H9 (cell line): ENCODE results near the gene SULF2. TPM values are rescaled to one million over a fixed set of nuclear protein-coding genes. Genes with fewer than 3 reads are reported as not detected.

Experiments used
- DNase-seq: peaks from one replicate; pipeline ENCODE4 v3.0.0-alpha.2; 2017
- H2AFZ ChIP-seq: one replicate; pipeline ENCODE4 v1.6.1; 2013; ENCODE audit warnings: mild to moderate bottlenecking, low read length, control low read depth, moderate library complexity
- H2AK5ac ChIP-seq: 2 replicates; pipeline ENCODE4 v1.6.1; 2013; ENCODE audit warnings: low read length, control low read depth, mixed read lengths; ENCODE audit not compliant: insufficient read length
- H2BK120ac ChIP-seq: one replicate; pipeline ENCODE4 v1.6.1; 2013; ENCODE audit warnings: low read depth, mild to moderate bottlenecking, low read length, control low read depth, inconsistent platforms; ENCODE audit not compliant: poor library complexity, severe bottlenecking
- H2BK12ac ChIP-seq: 2 replicates; pipeline ENCODE4 v1.6.1; 2013; ENCODE audit warnings: low read length, control low read depth, mixed read lengths, low read depth; ENCODE audit not compliant: insufficient read length
- H2BK15ac ChIP-seq: 2 replicates; pipeline ENCODE4 v1.6.1; 2013; ENCODE audit warnings: low read depth, low read length, control low read depth
- H2BK20ac ChIP-seq: one replicate; pipeline ENCODE4 v1.6.1; 2013; ENCODE audit warnings: low read depth, mild to moderate bottlenecking, low read length, control low read depth, inconsistent platforms; ENCODE audit not compliant: poor library complexity, severe bottlenecking
- H2BK5ac ChIP-seq: 2 replicates; pipeline ENCODE4 v1.6.1; 2013; ENCODE audit warnings: low read length, control low read depth, mixed read lengths; ENCODE audit not compliant: insufficient read length
- H3K14ac ChIP-seq: 2 replicates; pipeline ENCODE4 v1.6.1; 2013; ENCODE audit warnings: low read length, control low read depth; ENCODE audit not compliant: insufficient read depth
- H3K18ac ChIP-seq: 2 replicates; pipeline ENCODE4 v1.6.1; 2013; ENCODE audit warnings: low read depth, mild to moderate bottlenecking, mixed read lengths, low read length, control low read depth; ENCODE audit not compliant: insufficient read length
- H3K23ac ChIP-seq: 2 replicates; pipeline ENCODE4 v1.6.1; 2013; ENCODE audit warnings: low read length, control low read depth, mixed read lengths, low read depth; ENCODE audit not compliant: insufficient read length
- H3K23me2 ChIP-seq: 2 replicates; pipeline ENCODE4 v1.6.1; 2013; ENCODE audit warnings: low read depth, mild to moderate bottlenecking, mixed read lengths, low read length, control low read depth; ENCODE audit not compliant: insufficient read length, poor library complexity, severe bottlenecking
- H3K27ac ChIP-seq: 2 replicates; pipeline ENCODE4 v1.5.1; 2013; ENCODE audit warnings: low read length, control low read depth, mixed read lengths, low read depth; ENCODE audit not compliant: insufficient read length
- H3K27me3 ChIP-seq: 2 replicates; pipeline ENCODE4 v1.6.1; 2013; ENCODE audit warnings: low read length, control low read depth, inconsistent platforms; ENCODE audit not compliant: insufficient read depth
- H3K4ac ChIP-seq: 2 replicates; pipeline ENCODE4 v1.6.1; 2013; ENCODE audit warnings: low read depth, mild to moderate bottlenecking, control low read depth, inconsistent platforms, low read length, moderate library complexity
- H3K4me1 ChIP-seq: 2 replicates; pipeline ENCODE4 v1.6.1; 2013; ENCODE audit warnings: low read length, control low read depth, inconsistent platforms; ENCODE audit not compliant: insufficient read depth
- H3K4me2 ChIP-seq: 2 replicates; pipeline ENCODE4 v1.6.1; 2013; ENCODE audit warnings: low read length, control low read depth, mixed read lengths; ENCODE audit not compliant: insufficient read length, insufficient read depth
- H3K56ac ChIP-seq: 2 replicates; pipeline ENCODE4 v1.6.1; 2013; ENCODE audit warnings: low read depth, mild to moderate bottlenecking, mixed read lengths, low read length, control low read depth; ENCODE audit not compliant: insufficient read length
- H3K79me1 ChIP-seq: 2 replicates; pipeline ENCODE4 v1.6.1; 2013; ENCODE audit warnings: low read depth, mild to moderate bottlenecking, moderate library complexity, low read length, control low read depth, inconsistent platforms; ENCODE audit not compliant: insufficient read depth, poor library complexity, severe bottlenecking
- H3K79me2 ChIP-seq: 2 replicates; pipeline ENCODE4 v1.6.1; 2013; ENCODE audit warnings: low read length, control low read depth, inconsistent platforms; ENCODE audit not compliant: insufficient read depth
- H3K9ac ChIP-seq: 2 replicates; pipeline ENCODE4 v1.6.1; 2013; ENCODE audit warnings: low read length, control low read depth, mixed read lengths; ENCODE audit not compliant: insufficient read length; ENCODE audit errors: extremely low read depth
- H3K9me3 ChIP-seq: one replicate; pipeline ENCODE4 v1.6.1; 2013; ENCODE audit warnings: low read depth, low read length, inconsistent platforms; ENCODE audit not compliant: control insufficient read depth
- H3T11ph ChIP-seq: one replicate; pipeline ENCODE4 v1.6.1; 2013; ENCODE audit warnings: mild to moderate bottlenecking, low read length, control low read depth, inconsistent platforms
- H4K20me1 ChIP-seq: one replicate; pipeline ENCODE4 v1.6.1; 2013; ENCODE audit not compliant: control insufficient read depth, insufficient read length, insufficient read depth
- H4K5ac ChIP-seq: 2 replicates; pipeline ENCODE4 v1.6.1; 2013; ENCODE audit warnings: low read depth, mild to moderate bottlenecking, mixed read lengths, low read length, control low read depth; ENCODE audit not compliant: insufficient read length
- H4K8ac ChIP-seq: replicated peaks from 2 replicates; pipeline ENCODE4 v1.6.1; 2013; ENCODE audit warnings: low read length, control low read depth, mixed read lengths, low read depth; ENCODE audit not compliant: insufficient read length
- H4K91ac ChIP-seq: 2 replicates; pipeline ENCODE4 v1.6.1; 2013; ENCODE audit warnings: low read depth, mild to moderate bottlenecking, moderate library complexity, mixed read lengths, low read length, control low read depth; ENCODE audit not compliant: insufficient read length
- H3K27ac Mint-ChIP-seq, 3 experiments: 2 replicates in 2 of 3; 3 replicates in 1 of 3; pipeline ENCODE4 v1.8.0; 2020 to 2021; ENCODE audit warnings: mixed read lengths in 3 of 3, mild to moderate bottlenecking in 1 of 3, moderate library complexity in 1 of 3
- H3K27me3 Mint-ChIP-seq: 2 replicates; pipeline ENCODE4 v1.8.0; 2021; ENCODE audit warnings: low read depth, mild to moderate bottlenecking, moderate library complexity, mixed read lengths
- H3K36me3 Mint-ChIP-seq, 3 experiments: 2 replicates in 2 of 3; 3 replicates in 1 of 3; pipeline ENCODE4 v1.8.0; 2020 to 2021; ENCODE audit warnings: low read depth in 3 of 3, mixed read lengths in 3 of 3; ENCODE audit not compliant: insufficient read depth in 1 of 3
- H3K4me1 Mint-ChIP-seq, 2 experiments: 2 replicates each; pipeline ENCODE4 v1.8.0; 2020; ENCODE audit warnings: mixed read lengths in 2 of 2
- H3K4me3 Mint-ChIP-seq, 2 experiments: 2 replicates in 1 of 2; 3 replicates in 1 of 2; pipeline ENCODE4 v1.8.0; 2020 to 2021; ENCODE audit warnings: mild to moderate bottlenecking in 2 of 2, mixed read lengths in 2 of 2, moderate library complexity in 1 of 2
- H3K9me3 Mint-ChIP-seq, 2 experiments: 2 replicates in 1 of 2; 3 replicates in 1 of 2; pipeline ENCODE4 v1.8.0; 2020; ENCODE audit warnings: mild to moderate bottlenecking in 2 of 2, mixed read lengths in 2 of 2, moderate library complexity in 1 of 2
- WGBS: extraction: QIAGEN DNeasy Blood & Tissue Kit; methylation state at CpG from one replicate; pipeline ENCODE4 v1.1.7; 2013; ENCODE audit warnings: missing lambda C conversion rate, low lambda C conversion rate, mixed read lengths; ENCODE audit not compliant: insufficient read length; ENCODE audit errors: extremely low coverage; 5-methylcytosine and 5-hydroxymethylcytosine counted together
- total RNA-seq: library from RNA; stranded (reverse); gene quantifications from 2 replicates; pipeline ENCODE4 v1.2.1, GENCODE V29; 2021
- TF ChIP-seq, protein P1 (sequence below): fragments of 200-600 bp; sonication (generic); conservative IDR thresholded peaks from 3 replicates; pipeline ENCODE4 v1.8.0; 2021; ENCODE audit warnings: antibody characterized with exemption, mild to moderate bottlenecking

SULF2 gene
- total RNA-seq, 1 experiment from 2014 or later = 31.2 TPM

DNA sequence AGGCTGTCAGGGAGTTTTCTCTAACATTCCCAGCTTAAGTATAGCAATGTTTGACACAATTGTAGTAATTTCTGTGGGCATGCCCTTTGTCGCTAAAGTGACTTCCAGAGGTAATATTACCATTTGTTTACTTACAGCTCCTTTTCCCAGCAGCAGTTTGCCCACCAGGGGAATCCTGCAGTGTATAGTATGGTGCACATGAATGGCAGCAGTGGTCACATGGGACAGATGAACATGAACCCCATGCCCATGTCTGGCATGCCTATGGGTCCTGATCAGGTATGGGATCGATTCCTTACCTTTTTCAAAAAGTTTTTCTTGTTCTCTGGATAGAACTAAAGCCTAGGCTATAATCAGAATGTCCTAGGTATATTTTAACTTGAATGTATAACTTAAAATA lies 132.5 kb downstream of the SULF2 start:
- Mint-ChIP-seq H3K27ac (no peak overlapping the region), H3K9me3 (no peaks in the 10 kb centered on the region), H3K4me3 (no peak overlapping the region), H3K36me3 (peaks cover 17 to 39% (median 25%) of the 10 kb centered on the region in 3 experiments; a peak in 6 of 7 replicates), H3K27me3 (no peaks in the 10 kb centered on the region), H3K4me1 (peaks cover 46 to 53% of the 10 kb centered on the region in 2 experiments)
- no peak overlapping the region for H3K4me2 ChIP-seq
- no CpG with 5 or more reads among the region's 2 CpGs for WGBS
- H3K18ac ChIP-seq = no peak overlapping the region
- H3K9me3 ChIP-seq = no peaks in the 10 kb centered on the region
- H2BK120ac ChIP-seq = no peak overlapping the region
- H4K20me1 ChIP-seq = no peaks in the 10 kb centered on the region
- peaks cover 11% of the 10 kb centered on the region; the same call in 1 of the 2 replicates for H3K4me1 ChIP-seq
- no peaks in the 10 kb centered on the region for H3K27me3 ChIP-seq
- no peak overlapping the region for H3K4ac ChIP-seq
- H3K14ac ChIP-seq = no peak overlapping the region
- H2BK12ac ChIP-seq = no peak overlapping the region
- H3K23ac ChIP-seq = no peak overlapping the region
- no peak overlapping the region for H3T11ph ChIP-seq
- no peak overlapping the region for H2BK15ac ChIP-seq
- H2BK20ac ChIP-seq = no peak overlapping the region
- no peaks in the 10 kb centered on the region for H3K79me1 ChIP-seq
- H2BK5ac ChIP-seq = no peak overlapping the region
- H4K5ac ChIP-seq = no peak overlapping the region
- H2AFZ ChIP-seq = no peak overlapping the region
- no peaks in the 10 kb centered on the region for H3K23me2 ChIP-seq
- no peak overlapping the region for H3K56ac ChIP-seq
- H4K8ac ChIP-seq = no peak overlapping the region
- no peak overlapping the region for H2AK5ac ChIP-seq
- no peaks in the 10 kb centered on the region for H3K79me2 ChIP-seq
- TF ChIP-seq, protein P1, sequence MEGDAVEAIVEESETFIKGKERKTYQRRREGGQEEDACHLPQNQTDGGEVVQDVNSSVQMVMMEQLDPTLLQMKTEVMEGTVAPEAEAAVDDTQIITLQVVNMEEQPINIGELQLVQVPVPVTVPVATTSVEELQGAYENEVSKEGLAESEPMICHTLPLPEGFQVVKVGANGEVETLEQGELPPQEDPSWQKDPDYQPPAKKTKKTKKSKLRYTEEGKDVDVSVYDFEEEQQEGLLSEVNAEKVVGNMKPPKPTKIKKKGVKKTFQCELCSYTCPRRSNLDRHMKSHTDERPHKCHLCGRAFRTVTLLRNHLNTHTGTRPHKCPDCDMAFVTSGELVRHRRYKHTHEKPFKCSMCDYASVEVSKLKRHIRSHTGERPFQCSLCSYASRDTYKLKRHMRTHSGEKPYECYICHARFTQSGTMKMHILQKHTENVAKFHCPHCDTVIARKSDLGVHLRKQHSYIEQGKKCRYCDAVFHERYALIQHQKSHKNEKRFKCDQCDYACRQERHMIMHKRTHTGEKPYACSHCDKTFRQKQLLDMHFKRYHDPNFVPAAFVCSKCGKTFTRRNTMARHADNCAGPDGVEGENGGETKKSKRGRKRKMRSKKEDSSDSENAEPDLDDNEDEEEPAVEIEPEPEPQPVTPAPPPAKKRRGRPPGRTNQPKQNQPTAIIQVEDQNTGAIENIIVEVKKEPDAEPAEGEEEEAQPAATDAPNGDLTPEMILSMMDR = no peak
- no peak overlapping the region for H4K91ac ChIP-seq
- no peak for DNase-seq
- H3K27ac ChIP-seq = no peak overlapping the region
- no peak overlapping the region for H3K9ac ChIP-seq
